ENCODE data around the gene C4orf50.

C4orf50 gene

DNA sequence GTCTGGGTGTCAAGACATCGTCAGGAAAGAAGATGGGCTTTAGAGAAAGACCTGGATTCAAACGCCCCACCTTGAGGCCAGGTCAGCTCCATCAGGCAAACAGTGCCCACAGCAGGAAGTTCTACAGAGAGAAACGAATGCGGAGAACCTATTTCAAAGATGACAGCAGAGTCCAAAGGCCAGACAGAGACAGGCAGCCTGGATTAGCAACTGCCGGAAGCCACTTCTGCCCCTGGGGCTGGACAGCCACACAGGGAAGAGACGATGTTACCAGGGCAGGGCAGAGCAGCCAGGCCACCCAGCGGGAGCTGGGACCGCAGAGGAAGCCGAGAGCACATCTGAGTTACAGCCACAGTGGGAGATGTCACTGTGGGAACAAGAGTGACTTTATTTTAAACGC is 1.2 kb downstream of the C4orf50 start:
- Histone ChIP-seq H3K27ac (replicated peaks) (no peak overlapping the region), H3K27me3 (ENCODE audit: insufficient read depth, poor library complexity, severe bottlenecking) (no peaks in the 10 kb centered on the region), H3K4me3 (replicated peaks; ENCODE audit: insufficient read depth, low read length) (no peak overlapping the region)
- DNase-seq (ENCODE audit: low read depth in 1 of 2, low spot score in 1 of 2) = no peak
- TF ChIP-seq, protein P1, sequence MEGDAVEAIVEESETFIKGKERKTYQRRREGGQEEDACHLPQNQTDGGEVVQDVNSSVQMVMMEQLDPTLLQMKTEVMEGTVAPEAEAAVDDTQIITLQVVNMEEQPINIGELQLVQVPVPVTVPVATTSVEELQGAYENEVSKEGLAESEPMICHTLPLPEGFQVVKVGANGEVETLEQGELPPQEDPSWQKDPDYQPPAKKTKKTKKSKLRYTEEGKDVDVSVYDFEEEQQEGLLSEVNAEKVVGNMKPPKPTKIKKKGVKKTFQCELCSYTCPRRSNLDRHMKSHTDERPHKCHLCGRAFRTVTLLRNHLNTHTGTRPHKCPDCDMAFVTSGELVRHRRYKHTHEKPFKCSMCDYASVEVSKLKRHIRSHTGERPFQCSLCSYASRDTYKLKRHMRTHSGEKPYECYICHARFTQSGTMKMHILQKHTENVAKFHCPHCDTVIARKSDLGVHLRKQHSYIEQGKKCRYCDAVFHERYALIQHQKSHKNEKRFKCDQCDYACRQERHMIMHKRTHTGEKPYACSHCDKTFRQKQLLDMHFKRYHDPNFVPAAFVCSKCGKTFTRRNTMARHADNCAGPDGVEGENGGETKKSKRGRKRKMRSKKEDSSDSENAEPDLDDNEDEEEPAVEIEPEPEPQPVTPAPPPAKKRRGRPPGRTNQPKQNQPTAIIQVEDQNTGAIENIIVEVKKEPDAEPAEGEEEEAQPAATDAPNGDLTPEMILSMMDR (IDR thresholded peaks at IDR 0.05; ENCODE audit: insufficient read depth, low read length) = no peak
- TF ChIP-seq POLR2AphosphoS5 (IDR thresholded peaks at IDR 0.05; ENCODE audit: low read depth) (no peak), SPI1 (IDR thresholded peaks at IDR 0.05; ENCODE audit: borderline replicate concordance, low read depth) (no peak), GABPA (IDR thresholded peaks at IDR 0.05; ENCODE audit: low read depth) (no peak)
- TF ChIP-seq, protein P2, sequence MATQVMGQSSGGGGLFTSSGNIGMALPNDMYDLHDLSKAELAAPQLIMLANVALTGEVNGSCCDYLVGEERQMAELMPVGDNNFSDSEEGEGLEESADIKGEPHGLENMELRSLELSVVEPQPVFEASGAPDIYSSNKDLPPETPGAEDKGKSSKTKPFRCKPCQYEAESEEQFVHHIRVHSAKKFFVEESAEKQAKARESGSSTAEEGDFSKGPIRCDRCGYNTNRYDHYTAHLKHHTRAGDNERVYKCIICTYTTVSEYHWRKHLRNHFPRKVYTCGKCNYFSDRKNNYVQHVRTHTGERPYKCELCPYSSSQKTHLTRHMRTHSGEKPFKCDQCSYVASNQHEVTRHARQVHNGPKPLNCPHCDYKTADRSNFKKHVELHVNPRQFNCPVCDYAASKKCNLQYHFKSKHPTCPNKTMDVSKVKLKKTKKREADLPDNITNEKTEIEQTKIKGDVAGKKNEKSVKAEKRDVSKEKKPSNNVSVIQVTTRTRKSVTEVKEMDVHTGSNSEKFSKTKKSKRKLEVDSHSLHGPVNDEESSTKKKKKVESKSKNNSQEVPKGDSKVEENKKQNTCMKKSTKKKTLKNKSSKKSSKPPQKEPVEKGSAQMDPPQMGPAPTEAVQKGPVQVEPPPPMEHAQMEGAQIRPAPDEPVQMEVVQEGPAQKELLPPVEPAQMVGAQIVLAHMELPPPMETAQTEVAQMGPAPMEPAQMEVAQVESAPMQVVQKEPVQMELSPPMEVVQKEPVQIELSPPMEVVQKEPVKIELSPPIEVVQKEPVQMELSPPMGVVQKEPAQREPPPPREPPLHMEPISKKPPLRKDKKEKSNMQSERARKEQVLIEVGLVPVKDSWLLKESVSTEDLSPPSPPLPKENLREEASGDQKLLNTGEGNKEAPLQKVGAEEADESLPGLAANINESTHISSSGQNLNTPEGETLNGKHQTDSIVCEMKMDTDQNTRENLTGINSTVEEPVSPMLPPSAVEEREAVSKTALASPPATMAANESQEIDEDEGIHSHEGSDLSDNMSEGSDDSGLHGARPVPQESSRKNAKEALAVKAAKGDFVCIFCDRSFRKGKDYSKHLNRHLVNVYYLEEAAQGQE (IDR thresholded peaks at IDR 0.05; ENCODE audit: insufficient replicate concordance, low read depth) = no peak

DNA sequence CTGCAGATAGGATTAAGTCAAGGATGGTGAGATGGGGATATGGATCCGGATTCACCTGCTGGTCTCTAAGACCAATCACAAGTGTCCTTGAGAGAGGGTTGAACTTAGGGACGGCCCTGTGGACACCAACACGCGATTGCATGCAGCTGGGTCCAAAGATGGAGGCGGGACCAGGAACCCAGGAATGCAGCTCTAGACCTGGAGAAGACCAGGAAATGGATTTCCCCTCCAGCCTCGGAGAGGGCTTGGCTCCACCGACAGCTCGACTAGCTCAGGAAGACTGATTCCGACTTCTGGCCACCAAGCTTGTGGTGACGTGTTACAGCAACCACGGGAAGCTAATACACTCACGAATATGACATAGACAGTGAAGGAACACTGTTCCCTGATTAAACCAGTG is 4.7 kb downstream of the C4orf50 start:
- no peak for DNase-seq (ENCODE audit: low read depth in 1 of 2, low spot score in 1 of 2)
- H3K4me3 ChIP-seq (replicated peaks; ENCODE audit: insufficient read depth, low read length) = no peak overlapping the region
- TF ChIP-seq, protein P1 (IDR thresholded peaks at IDR 0.05; ENCODE audit: insufficient read depth, low read length) = no peak
- TF ChIP-seq POLR2AphosphoS5 (IDR thresholded peaks at IDR 0.05; ENCODE audit: low read depth) (no peak), SPI1 (IDR thresholded peaks at IDR 0.05; ENCODE audit: borderline replicate concordance, low read depth) (no peak), GABPA (IDR thresholded peaks at IDR 0.05; ENCODE audit: low read depth) (no peak)
- TF ChIP-seq, protein P2 (IDR thresholded peaks at IDR 0.05; ENCODE audit: insufficient replicate concordance, low read depth) = no peak
- H3K27me3 ChIP-seq (ENCODE audit: insufficient read depth, poor library complexity, severe bottlenecking) = peaks cover 9% of the 10 kb centered on the region
- H3K27ac ChIP-seq (replicated peaks) = no peak overlapping the region

DNA sequence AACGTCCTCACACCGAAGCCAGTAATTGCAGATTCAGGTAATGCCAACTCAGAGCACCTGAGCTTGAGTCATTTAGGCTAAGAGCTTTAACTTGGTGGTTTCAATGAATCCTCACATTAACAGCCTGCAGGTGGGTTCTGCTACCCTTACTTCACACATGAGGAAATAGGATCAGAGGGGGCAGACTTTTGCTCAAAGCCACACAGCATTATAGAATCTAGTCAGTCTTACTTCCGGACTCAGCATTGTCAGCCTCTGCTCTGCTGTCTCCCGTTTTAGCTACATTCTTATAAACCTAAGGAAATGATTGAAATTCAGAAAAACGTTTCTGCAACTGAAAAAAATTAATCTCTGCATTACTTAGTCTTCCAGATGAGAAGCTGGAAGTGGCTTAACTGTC is 6.0 kb downstream of the C4orf50 start:
- Histone ChIP-seq H3K27me3 (ENCODE audit: insufficient read depth, poor library complexity, severe bottlenecking) (peaks cover 12% of the 10 kb centered on the region), H3K4me3 (replicated peaks; ENCODE audit: insufficient read depth, low read length) (no peak overlapping the region), H3K27ac (replicated peaks) (no peak overlapping the region)
- DNase-seq (ENCODE audit: low read depth in 1 of 2, low spot score in 1 of 2) = no peak
- TF ChIP-seq POLR2AphosphoS5 (IDR thresholded peaks at IDR 0.05; ENCODE audit: low read depth) (no peak), SPI1 (IDR thresholded peaks at IDR 0.05; ENCODE audit: borderline replicate concordance, low read depth) (no peak), GABPA (IDR thresholded peaks at IDR 0.05; ENCODE audit: low read depth) (no peak)
- TF ChIP-seq, protein P2 (IDR thresholded peaks at IDR 0.05; ENCODE audit: insufficient replicate concordance, low read depth) = no peak
- TF ChIP-seq, protein P1 (IDR thresholded peaks at IDR 0.05; ENCODE audit: insufficient read depth, low read length) = no peak
